GM12878 (cell line): ENCODE results near the gene ZSCAN32.

ENCODE experiments used
- BHLHE40 ChIP-seq, 2 experiments: fragments of 450-650 bp in 1 of 2; IDR thresholded peaks; 2 replicates each; pipeline ENCODE4 v1.6.1; 2011 to 2017; ENCODE audit warnings: low read depth in 2 of 2, borderline replicate concordance in 1 of 2, improper control_type of control experiment in 1 of 2, low read length in 1 of 2, mild to moderate bottlenecking in 1 of 2
- CEBPB ChIP-seq, 2 experiments: fragments of 150-350 bp in 1 of 2; IDR thresholded peaks; 2 replicates each; pipeline ENCODE4 v1.6.1; 2012 to 2014; ENCODE audit warnings: low read depth in 2 of 2, low read length in 2 of 2, borderline replicate concordance in 1 of 2, inconsistent platforms in 1 of 2
- CTCF ChIP-seq, 3 experiments: IDR thresholded peaks in 2 of 3; conservative IDR thresholded peaks in 1 of 3; 2 replicates each; pipeline ENCODE4 v1.5.1; 2011; ENCODE audit warnings: low read depth in 3 of 3, low read length in 3 of 3, mild to moderate bottlenecking in 3 of 3, control low read depth in 2 of 3, moderate library complexity in 2 of 3, inconsistent platforms in 1 of 3, mixed read lengths in 1 of 3; ENCODE audit not compliant: control insufficient read depth in 2 of 3, insufficient read depth in 1 of 3; ENCODE audit errors: extremely low read depth in 1 of 3
- EED ChIP-seq: sonication (generic); IDR thresholded peaks from 2 replicates; pipeline ENCODE4 v1.6.1; 2016; ENCODE audit warnings: antibody characterized with exemption, low read depth
- NFYB ChIP-seq: IDR thresholded peaks from 2 replicates; pipeline ENCODE4 v1.6.1; 2011; ENCODE audit warnings: low read depth, mild to moderate bottlenecking, low read length, improper control_type of control experiment, moderate library complexity; ENCODE audit not compliant: insufficient read depth
- POLR2AphosphoS5 ChIP-seq: IDR thresholded peaks from 2 replicates; pipeline ENCODE4 v1.6.1; 2011; ENCODE audit warnings: mild to moderate bottlenecking, low read length, inconsistent platforms
- RAD21 ChIP-seq: IDR thresholded peaks from 2 replicates; pipeline ENCODE4 v1.6.1; 2011; ENCODE audit warnings: mild to moderate bottlenecking, low read depth, low read length, moderate library complexity; ENCODE audit not compliant: insufficient read depth
- ZBTB4 ChIP-seq: fragments of 450-650 bp; formaldehyde crosslinking; IDR thresholded peaks from 2 replicates; pipeline ENCODE4 v1.4.0; 2022; ENCODE audit warnings: mild to moderate bottlenecking, moderate library complexity
- ZZZ3 ChIP-seq: IDR thresholded peaks from 2 replicates; pipeline ENCODE4 v1.6.1; 2011; ENCODE audit warnings: low read depth; ENCODE audit not compliant: control insufficient read depth, insufficient read length
- TF ChIP-seq, protein P1 (sequence below): IDR thresholded peaks from 2 replicates; pipeline ENCODE4 v1.6.1; 2011; ENCODE audit warnings: low read depth, mild to moderate bottlenecking, low read length, moderate library complexity, borderline replicate concordance; ENCODE audit errors: extremely low read depth

DNA sequence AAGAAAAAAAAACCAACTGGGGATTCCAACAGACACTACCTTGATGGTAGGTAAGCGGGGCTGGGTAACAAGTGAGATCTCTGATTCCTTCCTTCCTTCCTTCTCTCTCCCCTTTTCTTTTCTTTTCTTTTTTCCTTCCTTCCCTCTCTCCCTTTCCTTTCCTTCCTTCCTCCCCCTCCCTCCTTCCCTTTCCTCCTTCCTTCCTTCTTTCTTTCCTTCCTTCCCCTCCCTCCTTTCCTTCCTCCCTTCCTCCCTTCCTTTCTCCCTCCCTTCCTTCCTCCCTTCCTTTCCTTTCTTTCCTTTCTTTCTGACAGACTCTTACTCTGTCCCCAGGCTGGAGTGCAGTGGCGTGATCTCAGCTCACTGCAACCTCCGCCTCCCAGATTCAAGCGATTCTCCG, 25.1 kb downstream of the ZSCAN32 start:
- no peak for TF ChIP-seq RAD21
- TF ChIP-seq, protein P1, sequence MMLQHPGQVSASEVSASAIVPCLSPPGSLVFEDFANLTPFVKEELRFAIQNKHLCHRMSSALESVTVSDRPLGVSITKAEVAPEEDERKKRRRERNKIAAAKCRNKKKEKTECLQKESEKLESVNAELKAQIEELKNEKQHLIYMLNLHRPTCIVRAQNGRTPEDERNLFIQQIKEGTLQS = no peak
- no peak for TF ChIP-seq CTCF (IDR thresholded peaks at IDR 0.05 in 2 of 3, conservative IDR thresholded peaks at IDR 0.05 in 1 of 3; ENCODE audit: control insufficient read depth in 2 of 3, extremely low read depth in 1 of 3, insufficient read depth in 1 of 3, low read depth in 3 of 3, low read length in 3 of 3)
- TF ChIP-seq POLR2AphosphoS5 = no peak
- no peak for TF ChIP-seq ZBTB4 (CRISPR knock-in tag)
- TF ChIP-seq BHLHE40 (IDR thresholded peaks at IDR 0.05; ENCODE audit: borderline replicate concordance in 1 of 2, low read depth in 2 of 2, low read length in 1 of 2) = no peak
- no peak for TF ChIP-seq NFYB
- TF ChIP-seq CEBPB (IDR thresholded peaks at IDR 0.05; ENCODE audit: borderline replicate concordance in 1 of 2, low read depth in 2 of 2, low read length in 2 of 2) = no peak
- no peak for TF ChIP-seq ZZZ3
- TF ChIP-seq EED = no peak
